ENCODE measurements around the gene BCAM.

DNA sequence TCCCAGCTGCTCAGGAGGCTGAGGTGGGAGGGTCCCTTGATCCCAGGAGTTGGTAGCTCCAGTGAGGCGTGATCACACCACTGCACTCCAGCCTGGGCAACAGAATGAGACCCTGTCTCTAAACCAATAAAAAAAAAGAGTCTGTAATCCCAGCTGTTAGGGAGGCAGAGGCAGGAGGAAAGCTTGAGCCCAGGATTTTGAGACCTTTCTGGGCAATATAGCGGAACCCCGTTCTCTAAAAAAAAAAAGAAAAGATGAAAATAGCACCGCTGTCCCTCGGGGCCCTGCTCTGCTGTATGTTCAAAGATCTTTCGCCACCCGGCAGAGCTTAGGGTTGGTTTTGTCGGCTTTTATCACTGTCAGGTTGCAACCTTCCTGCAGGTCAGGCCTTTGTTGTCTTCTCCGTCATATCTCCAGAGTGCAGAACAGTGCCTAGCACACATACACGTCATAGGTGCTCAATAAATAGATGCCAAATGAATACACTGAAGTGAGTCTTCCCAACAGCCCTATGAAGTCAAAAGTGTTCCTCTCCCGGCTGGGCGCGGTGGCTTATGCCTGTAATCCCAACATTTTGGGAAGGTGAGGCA is 13.4 kb upstream of the BCAM start:
- no peak for TF ChIP-seq POLR2AphosphoS5 (IDR thresholded peaks at IDR 0.05; ENCODE audit: low read depth, low read length)
- TF ChIP-seq FOXP2 (optimal IDR thresholded peaks at IDR 0.05; ENCODE audit: borderline replicate concordance, extremely low read depth, extremely low read length, insufficient read depth) = no peak
- TF ChIP-seq, protein P1, sequence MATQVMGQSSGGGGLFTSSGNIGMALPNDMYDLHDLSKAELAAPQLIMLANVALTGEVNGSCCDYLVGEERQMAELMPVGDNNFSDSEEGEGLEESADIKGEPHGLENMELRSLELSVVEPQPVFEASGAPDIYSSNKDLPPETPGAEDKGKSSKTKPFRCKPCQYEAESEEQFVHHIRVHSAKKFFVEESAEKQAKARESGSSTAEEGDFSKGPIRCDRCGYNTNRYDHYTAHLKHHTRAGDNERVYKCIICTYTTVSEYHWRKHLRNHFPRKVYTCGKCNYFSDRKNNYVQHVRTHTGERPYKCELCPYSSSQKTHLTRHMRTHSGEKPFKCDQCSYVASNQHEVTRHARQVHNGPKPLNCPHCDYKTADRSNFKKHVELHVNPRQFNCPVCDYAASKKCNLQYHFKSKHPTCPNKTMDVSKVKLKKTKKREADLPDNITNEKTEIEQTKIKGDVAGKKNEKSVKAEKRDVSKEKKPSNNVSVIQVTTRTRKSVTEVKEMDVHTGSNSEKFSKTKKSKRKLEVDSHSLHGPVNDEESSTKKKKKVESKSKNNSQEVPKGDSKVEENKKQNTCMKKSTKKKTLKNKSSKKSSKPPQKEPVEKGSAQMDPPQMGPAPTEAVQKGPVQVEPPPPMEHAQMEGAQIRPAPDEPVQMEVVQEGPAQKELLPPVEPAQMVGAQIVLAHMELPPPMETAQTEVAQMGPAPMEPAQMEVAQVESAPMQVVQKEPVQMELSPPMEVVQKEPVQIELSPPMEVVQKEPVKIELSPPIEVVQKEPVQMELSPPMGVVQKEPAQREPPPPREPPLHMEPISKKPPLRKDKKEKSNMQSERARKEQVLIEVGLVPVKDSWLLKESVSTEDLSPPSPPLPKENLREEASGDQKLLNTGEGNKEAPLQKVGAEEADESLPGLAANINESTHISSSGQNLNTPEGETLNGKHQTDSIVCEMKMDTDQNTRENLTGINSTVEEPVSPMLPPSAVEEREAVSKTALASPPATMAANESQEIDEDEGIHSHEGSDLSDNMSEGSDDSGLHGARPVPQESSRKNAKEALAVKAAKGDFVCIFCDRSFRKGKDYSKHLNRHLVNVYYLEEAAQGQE (IDR thresholded peaks at IDR 0.05; ENCODE audit: insufficient read depth in 1 of 2, low read depth in 2 of 2, low read length in 2 of 2) = no peak
